Measurements from ENCODE around the gene SLC22A12.
"Not testable (repeated sequence)": the region's sequence is repeated elsewhere in the genome, so short reads cannot be mapped to it uniquely, and the experiment has no call there.

SLC22A12 gene

DNA sequence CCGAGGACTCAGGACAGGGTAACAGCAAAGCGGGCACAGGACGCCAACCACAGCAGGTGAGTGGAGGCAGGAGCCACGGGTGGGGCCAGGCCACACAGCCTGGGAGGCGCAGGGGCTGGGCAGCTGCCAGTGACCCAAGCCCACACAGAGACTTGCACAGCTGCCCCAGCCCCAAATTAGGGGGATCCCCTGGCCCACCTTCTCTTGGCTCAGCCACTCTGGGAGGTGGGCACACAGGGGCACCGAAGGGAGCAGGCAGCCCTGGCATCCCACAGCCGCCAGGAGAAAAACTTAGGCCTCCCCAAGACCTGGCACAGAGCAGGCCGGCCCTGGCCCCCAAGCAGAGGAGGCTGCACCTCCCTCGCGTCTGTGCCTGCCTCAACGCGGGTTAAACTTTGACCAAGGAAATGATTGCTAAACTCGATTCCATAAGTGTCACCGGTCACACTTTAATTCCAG, at the start of gene SLC22A12:
Gene SLC22A12 (plus strand): TSS at position 458 of the 459 bp plus-strand sequence. CDS start 337 bp downstream, outside the sequence.
- no peak for DNase-seq

GRCh38 chr11:64542172-64543125, 48.6 kb upstream of the SLC22A12 start:
- no peak for DNase-seq

- DNase-seq: no peak
Observed at GRCh38 chr11:64543818-64544217, 47.2 kb upstream of the SLC22A12 start.

GRCh38 chr11:64544616-64545296, 46.3 kb upstream of the SLC22A12 start:
- no peak for DNase-seq

- DNase-seq: no peak
Observed at GRCh38 chr11:64545619-64546018, 45.4 kb upstream of the SLC22A12 start.

DNA sequence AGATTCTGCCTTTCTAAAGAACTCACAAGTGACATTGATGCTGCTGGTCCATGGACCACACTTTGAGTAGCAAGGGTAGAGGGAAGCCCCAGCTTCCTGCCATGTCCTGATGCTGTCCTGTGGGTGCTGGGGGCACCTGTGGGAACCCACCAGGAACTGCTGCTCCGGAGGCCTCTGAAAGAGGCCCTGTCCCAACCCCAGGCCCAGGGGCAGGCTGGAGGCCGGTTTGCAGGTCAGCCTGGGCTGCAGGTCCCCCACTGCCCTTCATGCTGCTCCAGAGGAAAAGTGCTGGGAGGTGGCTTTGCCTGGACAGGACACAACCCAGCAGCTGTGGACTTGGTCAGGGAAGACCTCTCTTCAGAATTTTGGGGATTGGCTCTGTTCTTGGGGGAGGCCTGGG, 44.8 kb upstream of the SLC22A12 start:
- DNase-seq: no peak

GRCh38 chr11:64546600-64546999, 44.4 kb upstream of the SLC22A12 start:
- no peak for DNase-seq

GRCh38 chr11:64549969-64550368, 41.1 kb upstream of the SLC22A12 start:
- no peak for DNase-seq

DNA sequence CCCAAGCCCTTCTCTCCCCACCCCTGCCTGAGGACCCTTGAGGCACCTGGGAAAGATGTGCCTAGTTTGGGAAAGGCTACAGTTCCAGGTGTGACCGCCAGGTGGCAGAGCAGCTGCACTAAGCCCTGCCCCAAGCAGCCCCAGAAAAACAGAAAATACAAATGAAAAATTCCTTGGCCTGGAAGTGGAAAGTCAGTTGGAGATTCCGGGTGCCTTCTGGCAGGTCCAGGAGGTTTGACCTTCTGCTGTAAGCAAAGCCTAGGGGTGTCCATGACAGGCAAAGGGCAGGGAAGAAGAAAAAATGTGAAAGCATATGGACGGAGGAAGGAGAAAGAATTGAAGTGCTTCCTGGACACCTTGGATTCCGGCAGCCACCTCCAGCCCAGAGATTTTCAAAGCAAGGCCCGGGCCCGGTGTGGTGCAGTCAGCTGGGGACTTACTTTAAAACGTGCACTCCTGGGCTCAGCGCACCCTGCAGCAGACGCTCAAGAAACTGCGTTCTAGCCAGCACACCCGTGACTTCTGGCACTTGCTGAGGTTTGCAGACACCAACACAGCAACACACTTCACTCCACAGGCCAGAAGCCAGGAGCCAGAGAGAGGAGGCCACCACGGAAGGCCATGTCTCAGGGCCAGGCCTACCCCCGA, 37.3 kb upstream of the SLC22A12 start:
- DNase-seq: peak; percentile 17

GRCh38 chr11:64556044-64556720, 34.8 kb upstream of the SLC22A12 start:
- DNase-seq: no peak

GRCh38 chr11:64556721-64557250, 34.2 kb upstream of the SLC22A12 start:
- no peak for DNase-seq

- no peak for DNase-seq
Observed at GRCh38 chr11:64558065-64558745, 32.8 kb upstream of the SLC22A12 start.

DNA sequence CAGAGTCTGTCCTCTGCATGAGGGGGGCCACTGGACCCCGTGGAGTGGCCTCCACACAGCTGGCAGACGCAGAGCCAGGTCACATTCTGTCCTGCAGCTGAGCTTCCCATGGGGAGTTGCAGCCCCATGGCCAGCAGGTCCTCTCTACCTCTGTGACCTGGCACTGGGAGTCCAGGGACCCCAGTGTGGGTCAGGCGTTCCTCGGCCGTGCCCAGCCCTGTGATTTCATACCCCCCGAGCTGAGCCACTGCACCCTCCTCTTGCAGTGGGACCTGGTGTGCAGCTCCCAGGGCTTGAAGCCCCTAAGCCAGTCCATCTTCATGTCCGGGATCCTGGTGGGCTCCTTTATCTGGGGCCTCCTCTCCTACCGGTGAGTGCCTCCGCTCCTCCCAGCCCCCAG, 32.2 kb upstream of the SLC22A12 start:
- no peak for DNase-seq

- DNase-seq: no peak
Observed at GRCh38 chr11:64559351-64560138, 31.5 kb upstream of the SLC22A12 start.

- no peak for DNase-seq
Observed at GRCh38 chr11:64560139-64560771, 30.8 kb upstream of the SLC22A12 start.

DNA sequence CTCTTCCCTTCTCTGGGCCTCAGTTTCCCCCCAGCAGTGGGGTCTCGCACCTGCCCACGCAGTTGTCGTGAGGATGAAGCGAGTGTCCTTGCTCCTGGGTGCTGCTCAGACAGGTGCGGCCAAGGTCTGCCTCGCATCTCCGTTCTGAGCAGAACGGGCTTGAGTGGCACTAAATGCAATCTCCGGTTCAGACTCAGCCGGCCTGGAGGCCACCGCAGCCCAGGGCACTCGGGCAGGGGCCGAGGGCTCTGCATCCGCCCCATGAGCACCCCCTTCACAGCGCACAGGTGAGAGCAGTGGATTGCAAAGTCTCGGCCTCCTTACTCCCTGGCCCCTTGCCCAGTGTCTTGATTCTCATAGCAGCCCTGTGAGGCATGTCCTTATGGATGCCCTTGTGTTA, 30.1 kb upstream of the SLC22A12 start:
- DNase-seq: no peak

- DNase-seq: not testable (repeated sequence)
Observed at GRCh38 chr11:64561429-64561828, 29.6 kb upstream of the SLC22A12 start.

DNA sequence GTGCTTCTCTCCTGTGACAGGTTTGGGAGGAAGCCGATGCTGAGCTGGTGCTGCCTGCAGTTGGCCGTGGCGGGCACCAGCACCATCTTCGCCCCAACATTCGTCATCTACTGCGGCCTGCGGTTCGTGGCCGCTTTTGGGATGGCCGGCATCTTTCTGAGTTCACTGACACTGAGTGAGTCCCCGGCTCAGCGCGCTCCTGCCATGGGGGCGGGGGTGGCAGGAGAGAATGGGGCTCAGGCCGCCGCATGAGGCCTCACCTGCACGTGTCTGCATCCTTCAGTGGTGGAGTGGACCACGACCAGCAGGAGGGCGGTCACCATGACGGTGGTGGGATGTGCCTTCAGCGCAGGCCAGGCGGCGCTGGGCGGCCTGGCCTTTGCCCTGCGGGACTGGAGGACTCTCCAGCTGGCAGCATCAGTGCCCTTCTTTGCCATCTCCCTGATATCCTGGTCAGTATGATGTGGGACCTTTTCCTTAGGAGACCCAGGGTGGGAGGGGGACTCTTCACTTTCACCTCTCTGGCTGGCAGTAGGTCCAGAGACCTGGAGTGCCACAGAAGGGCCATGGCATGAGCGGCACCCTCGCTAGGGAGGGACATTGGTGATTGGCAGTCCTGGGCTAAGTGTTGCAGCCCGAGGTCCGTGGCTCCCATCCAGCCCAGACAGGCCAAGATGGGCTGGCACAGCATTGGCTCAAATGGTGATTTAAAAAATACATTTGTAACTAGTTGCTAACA, 28.9 kb upstream of the SLC22A12 start:
- no peak for DNase-seq

GRCh38 chr11:64562723-64563351, 28.2 kb upstream of the SLC22A12 start:
- no peak for DNase-seq

All from NCI-H2107 (cell line).